ENCODE data around the gene HDAC2. TPM values are rescaled to one million over a fixed set of nuclear protein-coding genes. Genes with fewer than 3 reads are reported as not detected.
"Not testable (repeated sequence)": the region's sequence is repeated elsewhere in the genome, so short reads cannot be mapped to it uniquely, and the experiment has no call there.

The HDAC2 gene
- total and polyA plus RNA-seq, 5 experiments from 2014 or later = 64.8 to 90.0 (median 80.2) TPM

- POLR2A ChIA-PET = no interaction called here
- ATAC-seq = no peak
Measured at GRCh38 chr6:113927001-113927400, 43.9 kb downstream of the HDAC2 start.

DNA sequence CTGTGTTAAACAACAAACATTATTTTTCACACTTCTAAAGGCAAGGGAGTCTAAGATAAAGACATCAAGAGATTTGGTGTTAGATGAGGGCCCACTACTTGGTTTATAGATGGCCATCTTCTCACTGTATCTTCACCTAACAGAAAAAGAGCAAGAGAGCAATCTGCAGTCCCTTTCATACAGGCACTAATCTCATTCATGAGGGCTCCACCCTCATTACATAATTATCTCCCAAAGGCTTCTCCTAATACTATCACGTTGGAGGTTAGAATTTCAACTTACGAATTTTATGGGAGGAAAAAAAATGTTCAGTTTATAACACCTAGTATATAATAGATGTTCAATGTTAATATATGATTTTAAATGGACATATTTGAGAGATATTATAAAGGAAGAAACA lies 45.6 kb downstream of the HDAC2 start:
- H3K36me3 Mint-ChIP-seq = peaks cover 0 to 18% (median 11%) of the 10 kb centered on the region in 3 donors
- peaks cover 0 to 20% (median 15%) of the 10 kb centered on the region in 9 donors for H3K9me3 Mint-ChIP-seq
- H3K27me3 Mint-ChIP-seq = peaks cover 0 to 7% (median 4%) of the 10 kb centered on the region in 5 donors
- POLR2A ChIA-PET = no interaction called here
- H3K27ac Mint-ChIP-seq = no peak overlapping the region
- no peak for DNase-seq
- H3K4me1 Mint-ChIP-seq = peaks cover 1 to 10% (median 10%) of the 10 kb centered on the region in 4 donors
- H3K4me3 Mint-ChIP-seq = no peak overlapping the region
- no peak for ATAC-seq

More at GRCh38 chr6:113927001-113927400, 43.9 kb downstream of the HDAC2 start:
- DNase-seq = no peak
- Mint-ChIP-seq H3K36me3 (peaks cover 0 to 18% (median 11%) of the 10 kb centered on the region in 3 donors), H3K4me1 (no peaks in the 10 kb centered on the region), H3K27ac (no peak overlapping the region), H3K27me3 (peaks cover 0 to 7% (median 4%) of the 10 kb centered on the region in 5 donors), H3K9me3 (peaks cover 0 to 24% (median 18%) of the 10 kb centered on the region in 9 donors), H3K4me3 (no peak overlapping the region)

GRCh38 chr6:113924312-113924723 lies 46.6 kb downstream of the HDAC2 start:
- POLR2A ChIA-PET = no interaction called here
- Mint-ChIP-seq H3K27ac (no peak overlapping the region), H3K4me1 (peaks cover 3 to 14% (median 12%) of the 10 kb centered on the region in 4 donors), H3K36me3 (peaks cover 0 to 9% (median 1%) of the 10 kb centered on the region in 3 donors), H3K27me3 (peaks cover 0 to 7% (median 3%) of the 10 kb centered on the region in 5 donors), H3K9me3 (peaks cover 0 to 11% (median 5%) of the 10 kb centered on the region in 9 donors), H3K4me3 (no peak overlapping the region)
- ATAC-seq = no peak
- no peak for DNase-seq

- H3K27me3 Mint-ChIP-seq = peaks cover 0 to 7% (median 3%) of the 10 kb centered on the region in 5 donors
- DNase-seq (no peak), ATAC-seq (no peak)
- H3K36me3 Mint-ChIP-seq = peaks cover 0 to 2% (median 0%) of the 10 kb centered on the region in 3 donors
- H3K27ac Mint-ChIP-seq = no peak overlapping the region
- POLR2A ChIA-PET = no interaction called here
- H3K4me1 Mint-ChIP-seq = peaks cover 3 to 14% (median 12%) of the 10 kb centered on the region in 4 donors
- peaks cover 0 to 4% (median 0%) of the 10 kb centered on the region in 9 donors for H3K9me3 Mint-ChIP-seq
- no peak overlapping the region for H3K4me3 Mint-ChIP-seq
Measured at GRCh38 chr6:113923526-113923925, 47.4 kb downstream of the HDAC2 start.

DNA sequence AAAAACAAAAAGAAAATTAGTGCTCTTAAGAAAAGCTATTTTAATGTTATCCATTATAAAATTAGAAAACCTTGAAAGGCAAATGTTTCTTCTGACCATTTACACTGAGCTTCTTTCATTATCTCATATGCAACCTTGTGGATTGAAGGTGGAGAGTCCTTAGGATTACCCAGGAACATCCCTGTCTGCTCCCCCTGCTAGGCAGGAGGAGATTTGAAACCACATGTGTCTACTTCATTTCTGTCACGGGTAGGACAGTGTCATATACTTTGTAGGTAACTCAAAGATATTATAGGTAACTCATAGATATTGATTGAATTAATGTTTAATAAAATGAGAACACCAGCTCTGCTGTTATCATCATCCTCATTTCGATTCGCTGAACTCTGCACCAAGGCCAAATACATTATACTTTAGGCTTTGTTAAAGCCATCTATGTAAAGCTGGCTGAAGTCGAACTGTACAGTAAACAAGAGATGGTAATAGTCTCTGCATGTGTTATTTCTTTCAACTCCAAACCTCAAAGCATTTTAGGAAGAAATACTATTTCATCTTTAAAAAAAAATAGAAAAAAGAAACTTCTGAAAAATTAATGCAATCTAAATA lies 49.5 kb downstream of the HDAC2 start:
- peaks cover 0 to 5% (median 0%) of the 10 kb centered on the region in 5 donors for H3K27me3 Mint-ChIP-seq

GRCh38 chr6:113920663-113921267 lies 50.2 kb downstream of the HDAC2 start:
- ATAC-seq (peak in 1 of 2 donors; percentile 39), DNase-seq (peak in 1 of 10 donors; percentile 13)
- peak overlapping the region in 3 of 10 donors; percentile 38 to 66 (median 58) for H3K27ac Mint-ChIP-seq
- peak overlapping the region in 2 of 10 donors; percentile 36 to 37 for H3K4me3 Mint-ChIP-seq
- no peaks in the 10 kb centered on the region for H3K9me3 Mint-ChIP-seq
- POLR2A ChIA-PET = no interaction called here
- peaks cover 0 to 2% (median 0%) of the 10 kb centered on the region in 3 donors for H3K36me3 Mint-ChIP-seq
- H3K4me1 Mint-ChIP-seq = peaks cover 3 to 14% (median 12%) of the 10 kb centered on the region in 4 donors
- peaks cover 0 to 5% (median 0%) of the 10 kb centered on the region in 5 donors for H3K27me3 Mint-ChIP-seq

More for the DNA sequence above, 49.5 kb downstream of the HDAC2 start:
- DNase-seq (no peak), ATAC-seq (no peak)
- peaks cover 3 to 14% (median 12%) of the 10 kb centered on the region in 4 donors for H3K4me1 Mint-ChIP-seq
- POLR2A ChIA-PET = no interaction called here
- H3K4me3 Mint-ChIP-seq = no peak overlapping the region
- H3K36me3 Mint-ChIP-seq = peaks cover 0 to 2% (median 0%) of the 10 kb centered on the region in 3 donors
- H3K27ac Mint-ChIP-seq = peak overlapping the region in 3 of 10 donors; percentile 22 to 58 (median 37)
- no peaks in the 10 kb centered on the region for H3K9me3 Mint-ChIP-seq

DNA sequence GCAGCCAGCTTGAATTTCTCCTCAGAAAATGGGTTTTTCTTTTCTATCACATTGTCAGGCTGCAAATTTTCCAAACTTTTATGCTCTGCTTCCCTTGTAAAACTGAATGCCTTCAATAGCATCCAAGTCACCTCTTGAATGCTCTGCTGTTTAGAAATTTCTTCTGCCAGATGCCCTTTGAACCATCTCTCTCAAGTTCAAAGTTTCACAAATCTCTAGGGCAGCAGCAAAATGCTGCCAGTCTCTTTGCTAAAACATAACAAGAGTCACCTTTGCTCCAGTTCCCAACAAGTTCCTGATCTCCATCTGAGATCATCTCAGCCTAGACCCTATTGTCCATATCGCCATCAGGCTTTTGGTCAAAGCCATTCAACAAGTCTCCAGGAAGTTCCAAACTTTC lies 60.7 kb downstream of the HDAC2 start:
- H3K27ac Mint-ChIP-seq, ATAC-seq, H3K4me1 Mint-ChIP-seq, H3K4me3 Mint-ChIP-seq, H3K9me3 Mint-ChIP-seq, H3K36me3 Mint-ChIP-seq, DNase-seq, POLR2A ChIA-PET: not testable (repeated sequence)
- H3K27me3 Mint-ChIP-seq = peaks cover 3 to 14% (median 7%) of the 10 kb centered on the region in 5 donors

GRCh38 chr6:113909224-113909856 lies 61.6 kb downstream of the HDAC2 start:
- Mint-ChIP-seq H3K27me3 (peaks cover 4 to 23% (median 7%) of the 10 kb centered on the region in 5 donors), H3K4me1 (peaks cover 0 to 2% (median 0%) of the 10 kb centered on the region in 4 donors), H3K27ac (no peak overlapping the region), H3K36me3 (no peaks in the 10 kb centered on the region), H3K4me3 (no peak overlapping the region), H3K9me3 (no peaks in the 10 kb centered on the region)
- ATAC-seq (peak in 1 of 2 donors; percentile 47), DNase-seq (peak in 4 of 10 donors; percentile 14 to 59 (median 44))
- POLR2A ChIA-PET = no interaction called here

DNA sequence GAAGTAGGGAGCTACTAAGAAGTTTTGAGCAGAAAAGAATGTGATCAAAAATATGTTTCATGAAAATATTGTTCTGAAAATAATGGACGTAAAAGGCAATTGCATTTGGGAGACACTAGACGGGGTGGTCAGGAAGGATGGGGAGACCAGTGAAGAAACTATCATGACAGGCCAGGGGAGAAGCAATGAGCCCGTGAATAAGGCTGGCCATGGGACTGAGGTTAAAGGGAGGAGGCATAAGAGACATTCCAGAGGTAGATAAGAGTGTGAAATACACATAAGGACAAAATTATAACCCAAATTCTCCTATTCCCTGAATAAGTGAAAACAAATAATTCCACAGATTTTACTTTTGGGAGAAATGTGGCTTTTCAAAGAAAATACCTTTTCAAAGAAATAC lies 62.1 kb downstream of the HDAC2 start:
- DNase-seq (no peak), ATAC-seq (no peak)
- Mint-ChIP-seq H3K36me3 (no peaks in the 10 kb centered on the region), H3K4me3 (no peak overlapping the region), H3K27me3 (peaks cover 4 to 26% (median 7%) of the 10 kb centered on the region in 5 donors), H3K4me1 (peaks cover 0 to 2% (median 0%) of the 10 kb centered on the region in 4 donors), H3K27ac (no peak overlapping the region), H3K9me3 (no peaks in the 10 kb centered on the region)
- POLR2A ChIA-PET = no interaction called here

GRCh38 chr6:113907102-113907815 lies 63.7 kb downstream of the HDAC2 start:
- Mint-ChIP-seq H3K27me3 (peaks cover 4 to 26% (median 7%) of the 10 kb centered on the region in 5 donors), H3K27ac (no peak overlapping the region), H3K9me3 (no peaks in the 10 kb centered on the region), H3K4me3 (no peak overlapping the region), H3K4me1 (peaks cover 0 to 2% (median 0%) of the 10 kb centered on the region in 4 donors), H3K36me3 (no peaks in the 10 kb centered on the region)
- POLR2A ChIA-PET = no interaction called here
- ATAC-seq (no peak), DNase-seq (no peak)

- Mint-ChIP-seq H3K27ac (no peak overlapping the region), H3K9me3 (no peaks in the 10 kb centered on the region), H3K4me3 (no peak overlapping the region), H3K36me3 (no peaks in the 10 kb centered on the region), H3K4me1 (no peaks in the 10 kb centered on the region), H3K27me3 (peaks cover 2 to 30% (median 7%) of the 10 kb centered on the region in 5 donors)
- no peak for ATAC-seq
- no peak for DNase-seq
- POLR2A ChIA-PET = no interaction called here
Measured at GRCh38 chr6:113903666-113904330, 67.2 kb downstream of the HDAC2 start.

- DNase-seq (no peak), ATAC-seq (no peak)
- Mint-ChIP-seq H3K4me1 (no peaks in the 10 kb centered on the region), H3K36me3 (peaks cover 0 to 3% (median 0%) of the 10 kb centered on the region in 3 donors), H3K9me3 (peaks cover 0 to 2% (median 0%) of the 10 kb centered on the region in 9 donors), H3K27me3 (peaks cover 0 to 25% (median 7%) of the 10 kb centered on the region in 5 donors), H3K27ac (no peak overlapping the region), H3K4me3 (no peak overlapping the region)
- POLR2A ChIA-PET = no interaction called here
Measured at GRCh38 chr6:113901482-113901881, 69.5 kb downstream of the HDAC2 start.

Measured in naive thymus-derived CD8-positive, alpha-beta T cell (primary cell).